Hematopoietic multipotent progenitor cell treated with erythropoietin and hydrocortisone succinate and interleukin-3 and kit ligand, for 15 days (in vitro differentiated cells): Measurements from ENCODE around the gene PITPNM3.
"Not testable (repeated sequence)": the region's sequence is repeated elsewhere in the genome, so short reads cannot be mapped to it uniquely, and the experiment has no call there.

Experiments used
- DNase-seq: peaks from one replicate; pipeline ENCODE4 v3.0.0-alpha.2; 2015; ENCODE audit warnings: low spot score

PITPNM3 gene

GRCh38 chr17:6501359-6501758 lies 55.0 kb downstream of the PITPNM3 start:
- no peak for DNase-seq

GRCh38 chr17:6498901-6499540 lies 57.3 kb downstream of the PITPNM3 start:
- no peak for DNase-seq

GRCh38 chr17:6498356-6498755 lies 58.0 kb downstream of the PITPNM3 start:
- no peak for DNase-seq

- no peak for DNase-seq
Measured at GRCh38 chr17:6497496-6498221, 58.7 kb downstream of the PITPNM3 start.

- no peak for DNase-seq
Measured at GRCh38 chr17:6496640-6497441, 59.5 kb downstream of the PITPNM3 start.

GRCh38 chr17:6496116-6496481 lies 60.3 kb downstream of the PITPNM3 start:
- DNase-seq, result no peak

GRCh38 chr17:6495450-6496115 lies 60.8 kb downstream of the PITPNM3 start:
- DNase-seq, result no peak

GRCh38 chr17:6494239-6494941 lies 62.0 kb downstream of the PITPNM3 start:
- DNase-seq, result no peak

GRCh38 chr17:6492892-6493674 lies 63.3 kb downstream of the PITPNM3 start:
- DNase-seq, result no peak

GRCh38 chr17:6491071-6491700 lies 65.2 kb downstream of the PITPNM3 start:
- no peak for DNase-seq

GRCh38 chr17:6489016-6489550 lies 67.3 kb downstream of the PITPNM3 start:
- DNase-seq, result no peak

GRCh38 chr17:6488008-6488539 lies 68.3 kb downstream of the PITPNM3 start:
- no peak for DNase-seq

GRCh38 chr17:6487251-6488007 lies 68.9 kb downstream of the PITPNM3 start:
- no peak for DNase-seq

GRCh38 chr17:6485646-6486412 lies 70.5 kb downstream of the PITPNM3 start:
- DNase-seq, result no peak

GRCh38 chr17:6483507-6483906 lies 72.8 kb downstream of the PITPNM3 start:
- DNase-seq, result no peak

GRCh38 chr17:6482796-6483195 lies 73.6 kb downstream of the PITPNM3 start:
- not testable (repeated sequence) for DNase-seq

- no peak for DNase-seq
Measured at GRCh38 chr17:6482105-6482455, 74.3 kb downstream of the PITPNM3 start.

GRCh38 chr17:6480303-6480675 lies 76.1 kb downstream of the PITPNM3 start:
- no peak for DNase-seq
